NB4 (cell line): ENCODE data around the gene TAF5L.

Experiments used
- DNase-seq: peaks from one replicate; pipeline ENCODE4 v3.0.0; 2010; ENCODE audit warnings: low read depth
- H3K4me3 ChIP-seq: one replicate; pipeline ENCODE4 v1.5.1; 2011; ENCODE audit warnings: mild to moderate bottlenecking, low read depth, low read length, moderate library complexity
- MYC ChIP-seq: IDR thresholded peaks from 2 replicates; pipeline ENCODE4 v1.6.1; 2011; ENCODE audit warnings: low read depth, low read length
- POLR2A ChIP-seq: IDR thresholded peaks from 2 replicates; pipeline ENCODE4 v1.6.1; 2011; ENCODE audit warnings: mild to moderate bottlenecking; ENCODE audit not compliant: insufficient read length; ENCODE audit errors: extremely low read depth
- TF ChIP-seq, protein P1 (sequence below): IDR thresholded peaks from one replicate; pipeline ENCODE4 v1.5.1; 2012; ENCODE audit warnings: low read depth, low read length
- TF ChIP-seq, protein P2 (sequence below): IDR thresholded peaks from 2 replicates; pipeline ENCODE4 v1.6.1; 2011; ENCODE audit warnings: low read depth, low read length

The TAF5L gene

DNA sequence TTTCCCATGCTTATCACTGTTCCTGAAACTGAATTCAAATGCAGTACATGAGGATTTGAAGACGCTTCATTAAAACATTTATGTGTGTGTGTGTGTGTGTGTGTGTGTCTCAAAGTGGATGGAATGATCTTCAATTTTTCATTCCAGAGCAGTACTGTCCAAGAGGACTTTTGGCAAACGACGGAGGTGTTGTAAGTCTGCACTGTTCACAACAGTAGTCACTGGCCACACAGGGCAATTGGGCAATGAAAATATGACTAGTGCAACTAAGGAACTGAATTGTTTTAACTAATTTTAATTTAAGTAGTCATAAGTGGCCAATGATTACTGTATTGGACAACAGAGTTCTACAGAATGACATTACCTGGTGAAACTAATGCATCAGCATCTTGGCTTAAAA is 5.0 kb downstream of the TAF5L start:
- no peak for DNase-seq
- TF ChIP-seq, protein P1, sequence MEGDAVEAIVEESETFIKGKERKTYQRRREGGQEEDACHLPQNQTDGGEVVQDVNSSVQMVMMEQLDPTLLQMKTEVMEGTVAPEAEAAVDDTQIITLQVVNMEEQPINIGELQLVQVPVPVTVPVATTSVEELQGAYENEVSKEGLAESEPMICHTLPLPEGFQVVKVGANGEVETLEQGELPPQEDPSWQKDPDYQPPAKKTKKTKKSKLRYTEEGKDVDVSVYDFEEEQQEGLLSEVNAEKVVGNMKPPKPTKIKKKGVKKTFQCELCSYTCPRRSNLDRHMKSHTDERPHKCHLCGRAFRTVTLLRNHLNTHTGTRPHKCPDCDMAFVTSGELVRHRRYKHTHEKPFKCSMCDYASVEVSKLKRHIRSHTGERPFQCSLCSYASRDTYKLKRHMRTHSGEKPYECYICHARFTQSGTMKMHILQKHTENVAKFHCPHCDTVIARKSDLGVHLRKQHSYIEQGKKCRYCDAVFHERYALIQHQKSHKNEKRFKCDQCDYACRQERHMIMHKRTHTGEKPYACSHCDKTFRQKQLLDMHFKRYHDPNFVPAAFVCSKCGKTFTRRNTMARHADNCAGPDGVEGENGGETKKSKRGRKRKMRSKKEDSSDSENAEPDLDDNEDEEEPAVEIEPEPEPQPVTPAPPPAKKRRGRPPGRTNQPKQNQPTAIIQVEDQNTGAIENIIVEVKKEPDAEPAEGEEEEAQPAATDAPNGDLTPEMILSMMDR, result no peak
- TF ChIP-seq, protein P2, sequence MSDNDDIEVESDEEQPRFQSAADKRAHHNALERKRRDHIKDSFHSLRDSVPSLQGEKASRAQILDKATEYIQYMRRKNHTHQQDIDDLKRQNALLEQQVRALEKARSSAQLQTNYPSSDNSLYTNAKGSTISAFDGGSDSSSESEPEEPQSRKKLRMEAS, result no peak
- TF ChIP-seq MYC, result no peak
- TF ChIP-seq POLR2A, result no peak

DNA sequence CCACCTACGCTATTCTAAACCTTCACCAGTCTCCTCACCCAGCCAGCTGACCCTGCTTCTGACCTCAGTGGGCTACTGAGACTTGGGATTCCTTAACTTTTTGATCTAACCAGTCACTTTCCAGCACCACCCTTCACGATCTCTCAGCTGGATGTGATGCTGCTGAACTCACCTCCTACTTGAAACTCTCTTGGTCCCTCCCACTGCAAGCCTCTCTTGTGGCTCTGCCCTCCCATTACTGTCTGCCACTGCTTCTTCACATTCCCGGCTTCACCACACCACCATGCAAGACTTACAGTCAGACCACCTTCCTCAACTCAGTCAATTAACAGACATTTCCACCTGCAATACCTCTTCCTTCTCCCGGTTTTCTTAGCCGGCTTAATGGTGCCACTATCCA is 6.3 kb downstream of the TAF5L start:
- TF ChIP-seq, protein P2, result no peak
- TF ChIP-seq, protein P1, result no peak
- TF ChIP-seq MYC, result no peak
- no peak for TF ChIP-seq POLR2A
- DNase-seq, result no peak
- H3K4me3 ChIP-seq, result no peak overlapping the region

More for the DNA sequence above, 5.0 kb downstream of the TAF5L start:
- H3K4me3 ChIP-seq, result no peak overlapping the region

DNA sequence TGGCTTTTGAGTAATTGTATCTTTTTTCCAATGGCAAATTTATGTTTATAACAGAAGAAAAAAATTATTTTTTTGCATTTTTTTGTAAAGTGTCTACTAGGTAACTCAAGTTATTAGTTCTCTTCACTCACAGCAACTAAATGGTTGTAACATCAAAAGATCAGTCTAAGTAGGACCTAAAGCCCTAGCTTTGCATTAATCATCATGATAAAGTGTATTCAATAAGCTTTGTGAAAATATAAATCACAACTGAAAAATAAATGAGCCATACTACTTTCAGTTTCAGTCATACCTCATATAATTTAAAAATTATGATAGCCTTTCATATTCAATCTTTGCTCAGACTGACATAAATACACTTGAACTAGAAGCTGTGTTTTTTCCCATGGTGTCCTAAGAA is 6.9 kb downstream of the TAF5L start:
- H3K4me3 ChIP-seq, result no peak overlapping the region
- TF ChIP-seq MYC (no peak), POLR2A (no peak)
- TF ChIP-seq, protein P2, result no peak
- TF ChIP-seq, protein P1, result no peak
- no peak for DNase-seq

DNA sequence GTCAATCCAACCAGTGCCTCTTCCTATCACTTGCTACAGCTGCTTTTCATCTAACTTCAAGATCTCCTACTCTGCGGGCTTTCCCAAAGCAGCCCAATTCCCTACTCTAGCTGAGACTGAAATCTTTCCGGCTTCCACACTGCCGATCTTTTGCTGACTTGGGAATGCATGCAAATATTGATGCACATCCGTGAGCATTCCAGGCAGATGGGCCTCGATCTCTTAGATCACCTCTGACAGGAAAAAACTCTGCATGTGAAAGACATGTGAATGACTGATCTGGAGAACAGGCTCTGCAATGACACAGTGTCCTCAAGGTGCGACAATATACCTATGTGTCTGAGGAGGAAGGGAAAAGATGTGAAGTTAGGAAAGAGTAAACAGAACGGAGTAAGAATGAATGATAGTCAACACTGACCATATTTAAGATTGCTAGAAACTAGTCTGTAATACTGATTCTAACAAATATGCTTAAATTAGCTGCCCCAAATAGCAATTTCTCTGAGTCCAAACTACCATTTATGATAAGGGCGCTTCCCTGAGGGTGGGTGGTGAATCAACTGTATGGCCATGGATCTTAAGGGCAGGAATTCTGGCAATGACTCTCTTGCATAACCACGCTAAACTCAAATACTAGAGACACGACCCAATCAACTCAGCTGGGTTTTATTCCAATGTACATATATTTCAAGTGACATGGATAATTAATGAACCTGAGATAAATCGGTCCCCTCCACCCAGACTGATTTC is 8.4 kb downstream of the TAF5L start:
- TF ChIP-seq POLR2A (no peak), MYC (no peak)
- TF ChIP-seq, protein P2, result no peak
- TF ChIP-seq, protein P1, result no peak
- H3K4me3 ChIP-seq, result no peak overlapping the region
- no peak for DNase-seq

DNA sequence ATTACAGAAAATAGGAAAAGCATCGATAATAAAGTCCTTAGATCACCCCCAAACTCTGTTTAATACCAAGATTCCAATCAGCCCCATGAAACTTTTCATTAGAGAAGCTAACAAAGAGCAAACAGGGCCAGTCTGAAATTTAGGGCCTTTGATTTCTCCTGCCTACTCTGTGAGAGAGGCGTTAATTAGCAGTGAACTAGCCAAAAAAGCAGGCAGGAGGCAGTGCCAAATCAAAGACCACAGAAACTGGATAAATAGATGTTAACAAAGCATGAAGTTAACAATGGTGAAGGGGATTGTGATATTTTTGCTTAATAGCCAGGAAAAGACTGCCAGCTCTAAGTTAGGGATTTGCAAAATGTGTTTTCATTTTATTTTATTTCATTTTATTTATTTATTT is 11.2 kb downstream of the TAF5L start:
- no peak overlapping the region for H3K4me3 ChIP-seq
- TF ChIP-seq POLR2A, result no peak
- no peak for TF ChIP-seq MYC
- TF ChIP-seq, protein P2, result no peak
- TF ChIP-seq, protein P1, result no peak
- DNase-seq, result no peak
